Ovary (tissue), 3 donors: ENCODE data around the gene SFMBT2.

Experiments used
- CTCF ChIP-seq, 3 donors: fragments of 450-650 bp in 2 of 3; fragments of 200-600 bp in 1 of 3; IDR thresholded peaks; one replicate each; pipeline versions ENCODE4 v1.5.1 to v1.8.0; 2016 to 2022; ENCODE audit warnings: antibody characterized with exemption in 3 of 3, mild to moderate bottlenecking in 1 of 3
- POLR2A ChIP-seq: fragments of 450-650 bp; IDR thresholded peaks from one replicate; pipeline ENCODE4 v1.6.1; 2017; ENCODE audit warnings: antibody characterized with exemption, mild to moderate bottlenecking, moderate library complexity
- donor health status: DM: no; HTN: no; CAD: no.

DNA sequence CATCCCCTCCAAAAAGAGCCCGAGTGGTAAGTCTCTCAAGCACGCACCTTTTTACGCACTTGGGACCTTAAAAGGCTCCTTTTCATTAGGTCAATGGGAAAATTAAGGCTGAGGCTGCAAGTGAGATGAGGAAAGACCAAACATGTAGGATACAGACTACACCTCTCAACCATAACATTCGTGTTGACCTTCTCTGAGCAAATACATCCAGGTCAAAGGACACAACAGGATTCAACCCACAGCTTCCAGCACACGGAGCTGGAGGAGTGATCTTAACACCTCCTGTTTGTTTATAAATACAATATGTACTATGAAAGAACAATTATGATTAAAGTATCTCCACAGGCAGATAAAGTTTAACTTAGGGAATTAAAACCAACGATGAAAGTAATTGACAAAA, 9.7 kb downstream of the SFMBT2 start:
- TF ChIP-seq CTCF (IDR thresholded peaks at IDR 0.05) (no peak), POLR2A (no peak)
